HEK293 (cell line): ENCODE data around the gene PPM1F.

Experiments used
- BCL6B ChIP-seq: fragments of 450-650 bp; formaldehyde crosslinking; IDR thresholded peaks from 2 replicates; pipeline ENCODE4 v1.5.1; 2017; ENCODE audit warnings: missing biosample characterization, missing genetic modification characterization
- GFI1B ChIP-seq: fragments of 450-650 bp; formaldehyde crosslinking; IDR thresholded peaks from 2 replicates; pipeline ENCODE4 v1.5.1; 2016; ENCODE audit warnings: missing biosample characterization, missing genetic modification characterization
- KLF10 ChIP-seq: fragments of 450-650 bp; IDR thresholded peaks from 2 replicates; pipeline ENCODE4 v1.5.1; 2018; ENCODE audit warnings: missing biosample characterization, mild to moderate bottlenecking, missing genetic modification characterization
- KLF8 ChIP-seq: fragments of 450-650 bp; formaldehyde crosslinking; IDR thresholded peaks from 2 replicates; pipeline ENCODE4 v1.5.1; 2016; ENCODE audit warnings: missing biosample characterization, missing genetic modification characterization
- PRDM4 ChIP-seq: fragments of 450-650 bp; formaldehyde crosslinking; IDR thresholded peaks from 2 replicates; pipeline ENCODE4 v1.5.1; 2017; ENCODE audit warnings: missing biosample characterization, missing genetic modification characterization
- REPIN1 ChIP-seq: fragments of 450-650 bp; formaldehyde crosslinking; IDR thresholded peaks from 2 replicates; pipeline ENCODE4 v1.5.1; 2017; ENCODE audit warnings: missing biosample characterization, missing genetic modification characterization, low read depth
- SCRT1 ChIP-seq: fragments of 450-650 bp; formaldehyde crosslinking; IDR thresholded peaks from 2 replicates; pipeline ENCODE4 v1.5.1; 2016; ENCODE audit warnings: missing biosample characterization, missing genetic modification characterization, borderline replicate concordance
- SP3 ChIP-seq: fragments of 450-650 bp; formaldehyde crosslinking; IDR thresholded peaks from 2 replicates; pipeline ENCODE4 v1.5.1; 2016; ENCODE audit warnings: missing biosample characterization, missing genetic modification characterization
- ZBTB1 ChIP-seq: fragments of 450-650 bp; formaldehyde crosslinking; IDR thresholded peaks from 2 replicates; pipeline ENCODE4 v1.5.1; 2016; ENCODE audit warnings: missing biosample characterization, missing genetic modification characterization
- ZFP37 ChIP-seq: fragments of 450-650 bp; formaldehyde crosslinking; IDR thresholded peaks from 2 replicates; pipeline ENCODE4 v1.5.1; 2016; ENCODE audit warnings: missing biosample characterization, missing genetic modification characterization
- ZNF10 ChIP-seq: fragments of 450-650 bp; formaldehyde crosslinking; IDR thresholded peaks from 2 replicates; pipeline ENCODE4 v1.5.1; 2017; ENCODE audit warnings: missing biosample characterization, missing genetic modification characterization
- ZNF114 ChIP-seq: fragments of 450-650 bp; formaldehyde crosslinking; IDR thresholded peaks from 2 replicates; pipeline ENCODE4 v1.5.0; 2017; ENCODE audit warnings: missing biosample characterization, missing genetic modification characterization
- ZNF146 ChIP-seq: fragments of 450-650 bp; formaldehyde crosslinking; IDR thresholded peaks from 2 replicates; pipeline ENCODE4 v1.5.1; 2016; ENCODE audit warnings: missing biosample characterization, missing genetic modification characterization
- ZNF174 ChIP-seq: fragments of 450-650 bp; formaldehyde crosslinking; IDR thresholded peaks from 2 replicates; pipeline ENCODE4 v1.5.0; 2017; ENCODE audit warnings: missing biosample characterization, mild to moderate bottlenecking, missing genetic modification characterization
- ZNF2 ChIP-seq: fragments of 450-650 bp; formaldehyde crosslinking; IDR thresholded peaks from 2 replicates; pipeline ENCODE4 v1.5.1; 2016; ENCODE audit warnings: missing biosample characterization, missing genetic modification characterization
- ZNF202 ChIP-seq: fragments of 450-650 bp; formaldehyde crosslinking; IDR thresholded peaks from 2 replicates; pipeline ENCODE4 v1.5.1; 2016; ENCODE audit warnings: missing biosample characterization, missing genetic modification characterization, borderline replicate concordance
- ZNF211 ChIP-seq: fragments of 450-650 bp; formaldehyde crosslinking; IDR thresholded peaks from 2 replicates; pipeline ENCODE4 v1.5.1; 2016; ENCODE audit warnings: low read depth, missing biosample characterization, missing genetic modification characterization
- ZNF221 ChIP-seq: fragments of 450-650 bp; formaldehyde crosslinking; IDR thresholded peaks from 2 replicates; pipeline ENCODE4 v1.5.1; 2017; ENCODE audit warnings: missing biosample characterization, missing genetic modification characterization, borderline replicate concordance
- ZNF23 ChIP-seq: fragments of 450-650 bp; formaldehyde crosslinking; IDR thresholded peaks from 2 replicates; pipeline ENCODE4 v1.5.1; 2016; ENCODE audit warnings: missing biosample characterization, missing genetic modification characterization, borderline replicate concordance
- ZNF239 ChIP-seq: fragments of 450-650 bp; formaldehyde crosslinking; IDR thresholded peaks from 2 replicates; pipeline ENCODE4 v1.5.1; 2016; ENCODE audit warnings: missing biosample characterization, missing genetic modification characterization
- ZNF266 ChIP-seq: fragments of 450-650 bp; formaldehyde crosslinking; IDR thresholded peaks from 2 replicates; pipeline ENCODE4 v1.5.1; 2016; ENCODE audit warnings: missing biosample characterization, missing genetic modification characterization, low read depth
- ZNF366 ChIP-seq: fragments of 450-650 bp; formaldehyde crosslinking; conservative IDR thresholded peaks from 2 replicates; pipeline ENCODE4 v1.5.1; 2016; ENCODE audit warnings: missing biosample characterization, missing genetic modification characterization
- ZNF571 ChIP-seq: fragments of 450-650 bp; formaldehyde crosslinking; IDR thresholded peaks from 2 replicates; pipeline ENCODE4 v1.5.0; 2017; ENCODE audit warnings: missing biosample characterization, missing genetic modification characterization
- ZNF600 ChIP-seq: fragments of 450-650 bp; formaldehyde crosslinking; IDR thresholded peaks from 2 replicates; pipeline ENCODE4 v1.5.1; 2016; ENCODE audit warnings: missing biosample characterization, missing genetic modification characterization
- ZNF768 ChIP-seq: fragments of 450-650 bp; formaldehyde crosslinking; IDR thresholded peaks from 2 replicates; pipeline ENCODE4 v1.5.1; 2018; ENCODE audit warnings: missing biosample characterization, mild to moderate bottlenecking, missing genetic modification characterization
- ZNF785 ChIP-seq: fragments of 450-650 bp; formaldehyde crosslinking; IDR thresholded peaks from 2 replicates; pipeline ENCODE4 v1.5.1; 2016; ENCODE audit warnings: missing biosample characterization, missing genetic modification characterization
- ZSCAN16 ChIP-seq: fragments of 450-650 bp; formaldehyde crosslinking; IDR thresholded peaks from 2 replicates; pipeline ENCODE4 v1.5.1; 2016; ENCODE audit warnings: missing biosample characterization, missing genetic modification characterization
- ZSCAN18 ChIP-seq: fragments of 450-650 bp; formaldehyde crosslinking; IDR thresholded peaks from 2 replicates; pipeline ENCODE4 v1.5.1; 2016; ENCODE audit warnings: missing biosample characterization, missing genetic modification characterization
- TF ChIP-seq, protein P1 (sequence below): fragments of 450-650 bp; formaldehyde crosslinking; IDR thresholded peaks from 2 replicates; pipeline ENCODE4 v1.5.0; 2017; ENCODE audit warnings: missing biosample characterization, missing genetic modification characterization, borderline replicate concordance
- TF ChIP-seq, protein P2 (sequence below): fragments of 450-650 bp; formaldehyde crosslinking; IDR thresholded peaks from 2 replicates; pipeline ENCODE4 v1.5.1; 2016; ENCODE audit warnings: missing biosample characterization, missing genetic modification characterization

Gene PPM1F

GRCh38 chr22:21938071-21938822 is 14.4 kb downstream of the PPM1F start (continued):
- TF ChIP-seq PRDM4 (tag by site-specific recombination) (no peak; the same call in 1 of the 2 replicates), ZNF211 (tag by site-specific recombination) (no peak), ZNF785 (tag by site-specific recombination) (peak; percentile 24; the same call in 1 of the 2 replicates), ZNF2 (tag by site-specific recombination) (peak; percentile 97), ZNF202 (tag by site-specific recombination) (no peak), KLF10 (tag by site-specific recombination) (no peak), KLF8 (tag by site-specific recombination) (peak; percentile 87), ZNF221 (tag by site-specific recombination) (no peak), ZBTB1 (tag by site-specific recombination) (no peak), ZNF266 (tag by site-specific recombination) (no peak), ZNF10 (tag by site-specific recombination) (no peak), ZNF114 (tag by site-specific recombination) (no peak), ZNF571 (tag by site-specific recombination) (no peak), SCRT1 (tag by site-specific recombination) (no peak), ZNF239 (tag by site-specific recombination) (no peak; the same call in 1 of the 2 replicates), BCL6B (tag by site-specific recombination) (no peak), ZNF366 (tag by site-specific recombination) (peak; percentile 82), GFI1B (tag by site-specific recombination) (no peak), SP3 (tag by site-specific recombination) (no peak), ZNF600 (tag by site-specific recombination) (0 out of 2 replicates have a peak, but pooled peaks have one; percentile 18), ZSCAN16 (tag by site-specific recombination) (no peak), ZNF768 (tag by site-specific recombination) (no peak), ZNF23 (tag by site-specific recombination) (no peak), ZNF174 (tag by site-specific recombination) (no peak), ZNF146 (tag by site-specific recombination) (no peak), REPIN1 (tag by site-specific recombination) (no peak), ZSCAN18 (tag by site-specific recombination) (no peak), ZFP37 (no peak)
- TF ChIP-seq, protein P1, sequence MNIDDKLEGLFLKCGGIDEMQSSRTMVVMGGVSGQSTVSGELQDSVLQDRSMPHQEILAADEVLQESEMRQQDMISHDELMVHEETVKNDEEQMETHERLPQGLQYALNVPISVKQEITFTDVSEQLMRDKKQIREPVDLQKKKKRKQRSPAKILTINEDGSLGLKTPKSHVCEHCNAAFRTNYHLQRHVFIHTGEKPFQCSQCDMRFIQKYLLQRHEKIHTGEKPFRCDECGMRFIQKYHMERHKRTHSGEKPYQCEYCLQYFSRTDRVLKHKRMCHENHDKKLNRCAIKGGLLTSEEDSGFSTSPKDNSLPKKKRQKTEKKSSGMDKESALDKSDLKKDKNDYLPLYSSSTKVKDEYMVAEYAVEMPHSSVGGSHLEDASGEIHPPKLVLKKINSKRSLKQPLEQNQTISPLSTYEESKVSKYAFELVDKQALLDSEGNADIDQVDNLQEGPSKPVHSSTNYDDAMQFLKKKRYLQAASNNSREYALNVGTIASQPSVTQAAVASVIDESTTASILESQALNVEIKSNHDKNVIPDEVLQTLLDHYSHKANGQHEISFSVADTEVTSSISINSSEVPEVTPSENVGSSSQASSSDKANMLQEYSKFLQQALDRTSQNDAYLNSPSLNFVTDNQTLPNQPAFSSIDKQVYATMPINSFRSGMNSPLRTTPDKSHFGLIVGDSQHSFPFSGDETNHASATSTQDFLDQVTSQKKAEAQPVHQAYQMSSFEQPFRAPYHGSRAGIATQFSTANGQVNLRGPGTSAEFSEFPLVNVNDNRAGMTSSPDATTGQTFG (tag by site-specific recombination), result no peak
- TF ChIP-seq, protein P2, sequence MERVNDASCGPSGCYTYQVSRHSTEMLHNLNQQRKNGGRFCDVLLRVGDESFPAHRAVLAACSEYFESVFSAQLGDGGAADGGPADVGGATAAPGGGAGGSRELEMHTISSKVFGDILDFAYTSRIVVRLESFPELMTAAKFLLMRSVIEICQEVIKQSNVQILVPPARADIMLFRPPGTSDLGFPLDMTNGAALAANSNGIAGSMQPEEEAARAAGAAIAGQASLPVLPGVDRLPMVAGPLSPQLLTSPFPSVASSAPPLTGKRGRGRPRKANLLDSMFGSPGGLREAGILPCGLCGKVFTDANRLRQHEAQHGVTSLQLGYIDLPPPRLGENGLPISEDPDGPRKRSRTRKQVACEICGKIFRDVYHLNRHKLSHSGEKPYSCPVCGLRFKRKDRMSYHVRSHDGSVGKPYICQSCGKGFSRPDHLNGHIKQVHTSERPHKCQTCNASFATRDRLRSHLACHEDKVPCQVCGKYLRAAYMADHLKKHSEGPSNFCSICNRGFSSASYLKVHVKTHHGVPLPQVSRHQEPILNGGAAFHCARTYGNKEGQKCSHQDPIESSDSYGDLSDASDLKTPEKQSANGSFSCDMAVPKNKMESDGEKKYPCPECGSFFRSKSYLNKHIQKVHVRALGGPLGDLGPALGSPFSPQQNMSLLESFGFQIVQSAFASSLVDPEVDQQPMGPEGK (tag by site-specific recombination), result peak; percentile 100
